Left lung (tissue), 14 donors: ENCODE results near the gene PNPLA4. TPM values are rescaled to one million over a fixed set of nuclear protein-coding genes. Genes with fewer than 3 reads are reported as not detected.
A peak's percentile ranks its signal among the peaks of the same experiment; 100 is the strongest.

Source experiments
- ATAC-seq: fragments of 200-7000 bp; cut with Tn5 transposase; one replicate; pipeline ENCODE4 v1.9.1; 2020; ENCODE audit warnings: moderate library complexity
- DNase-seq, 4 donors: peaks; one replicate each; pipeline ENCODE4 v3.0.0-alpha.2; 2013 to 2020
- H3K27ac ChIP-seq, 2 donors: fragments of 200-600 bp; sonication (generic) in 1 of 2; one replicate each; pipeline versions ENCODE4 v1.5.0 to v1.8.0; 2020 to 2021
- H3K27me3 ChIP-seq, 2 donors: fragments of 200-600 bp; sonication (generic) in 1 of 2; one replicate each; pipeline versions ENCODE4 v1.5.0 to v1.8.0; 2020 to 2021
- H3K36me3 ChIP-seq, 2 donors: fragments of 200-600 bp; sonication (generic) in 1 of 2; one replicate each; pipeline versions ENCODE4 v1.5.0 to v1.8.0; 2020 to 2021
- H3K4me1 ChIP-seq, 2 donors: fragments of 200-600 bp; one replicate each; pipeline ENCODE4 v1.8.0; 2021
- H3K4me3 ChIP-seq, 2 donors: fragments of 200-600 bp; sonication (generic) in 1 of 2; one replicate each; pipeline versions ENCODE4 v1.5.0 to v1.8.0; 2020 to 2021; ENCODE audit warnings: mild to moderate bottlenecking in 1 of 2
- H3K9me3 ChIP-seq, 2 donors: fragments of 200-600 bp; sonication (generic) in 1 of 2; one replicate each; pipeline versions ENCODE4 v1.5.0 to v1.8.0; 2020 to 2021
- CTCF ChIP-seq, 2 donors: fragments of 200-600 bp; sonication (generic) in 1 of 2; IDR thresholded peaks; one replicate each; pipeline versions ENCODE4 v1.5.0 to v1.8.0; 2021; ENCODE audit warnings: antibody characterized with exemption in 2 of 2
- intact Hi-C, 2 donors: fragments of 100-400 bp; cut with DNase I; formaldehyde crosslinking; loops; one replicate each; pipeline versions ENCODE4 v1.11.2 to v1.14.2; 2022
- long read RNA-seq, 12 donors: library from polyadenylated mRNA in 2 of 12; unstranded in 2 of 12; transcript quantifications; one replicate each; pipeline ENCODE4 v2.0.0 and lab custom pipeline, GENCODE V29; 2019 to 2026
- polyA plus RNA-seq, 6 donors: library from polyadenylated mRNA; unstranded; fragments of 120-200 nt; gene quantifications; one replicate each; pipeline ENCODE4 v1.2.1, GENCODE V29; 2013; ENCODE audit not compliant: insufficient read length in 6 of 6
- total RNA-seq, 2 donors: library from RNA; stranded (reverse); fragmentation: NEBNext Ultra II Directional; extraction: Animal tissue kit (Norgen Biotek cat#: 25700); gene quantifications; one replicate each; pipeline ENCODE4 v1.2.1, GENCODE V29; 2021
- donor health status: DM: no; HTN: yes; CAD: no.
- donor health status: DM: no; HTN: no; CAD: no.

The PNPLA4 gene
- total RNA-seq, result 10 to 100 TPM; 11.6 to 20.3 TPM
- polyA plus RNA-seq, result 10 to 100 TPM; 16.2 to 22.2 (median 19.3) TPM
- long read RNA-seq, donor 1, transcript PNPLA4-201 (7 exons, 3,372 nt), result major isoform, 6 of 8 reads
- long read RNA-seq, donor 1, partial matches to known transcripts, result 0 of 8 reads
- long read RNA-seq, donor 1, other reads (novel, unspliced or antisense), result 0 of 8 reads
- long read RNA-seq, donor 2, transcript PNPLA4-201 (7 exons, 3,372 nt), result major isoform, 5 of 5 reads
- long read RNA-seq, donor 2, partial matches to known transcripts, result 0 of 5 reads
- long read RNA-seq, donor 2, other reads (novel, unspliced or antisense), result 0 of 5 reads
- long read RNA-seq, donor 3, transcript PNPLA4-201 (7 exons, 3,372 nt), result major isoform, 5 of 10 reads
- long read RNA-seq, donor 3, partial matches to known transcripts, result 5 of 10 reads
- long read RNA-seq, donor 3, other reads (novel, unspliced or antisense), result 0 of 10 reads
- long read RNA-seq, donor 4, transcript PNPLA4-201 (7 exons, 3,372 nt), result major isoform, 22 of 25 reads
- long read RNA-seq, donor 4, partial matches to known transcripts, result 1 of 25 reads
- long read RNA-seq, donor 4, other reads (novel, unspliced or antisense), result 2 of 25 reads
- long read RNA-seq, donor 5, transcript PNPLA4-201 (7 exons, 3,372 nt), result major isoform, 8 of 9 reads
- long read RNA-seq, donor 5, partial matches to known transcripts, result 0 of 9 reads
- long read RNA-seq, donor 5, other reads (novel, unspliced or antisense), result 0 of 9 reads
- long read RNA-seq, donor 6, partial matches to known transcripts, result 7 of 12 reads
- long read RNA-seq, donor 6, other reads (novel, unspliced or antisense), result 0 of 12 reads
- long read RNA-seq, donor 7, transcript PNPLA4-201 (7 exons, 3,372 nt), result major isoform, 5 of 5 reads
- long read RNA-seq, donor 7, partial matches to known transcripts, result 0 of 5 reads
- long read RNA-seq, donor 7, other reads (novel, unspliced or antisense), result 0 of 5 reads
- long read RNA-seq, donor 8, transcript PNPLA4-201 (7 exons, 3,372 nt), result major isoform, 8 of 8 reads
- long read RNA-seq, donor 8, partial matches to known transcripts, result 0 of 8 reads
- long read RNA-seq, donor 8, other reads (novel, unspliced or antisense), result 0 of 8 reads
- long read RNA-seq, donor 9, result 0 reads
- long read RNA-seq, donor 10, transcript PNPLA4-201 (7 exons, 3,372 nt), result major isoform, 6 of 8 reads
- long read RNA-seq, donor 10, partial matches to known transcripts, result 0 of 8 reads
- long read RNA-seq, donor 10, other reads (novel, unspliced or antisense), result 1 of 8 reads
- long read RNA-seq, donor 11, partial matches to known transcripts, result 0 of 3 reads
- long read RNA-seq, donor 11, other reads (novel, unspliced or antisense), result 0 of 3 reads
- long read RNA-seq, donor 12, transcript PNPLA4-201 (7 exons, 3,372 nt), result major isoform, 9 of 10 reads
- long read RNA-seq, donor 12, partial matches to known transcripts, result 0 of 10 reads
- long read RNA-seq, donor 12, other reads (novel, unspliced or antisense), result 0 of 10 reads

- H3K27ac ChIP-seq, result peak within 1 kb of the TSS; percentile 63 to 81
- peak in 1 of 2 donors; percentile 17 for TF ChIP-seq CTCF (IDR thresholded peaks at IDR 0.05)
- H3K4me1 ChIP-seq, result no peaks in the 10 kb centered on the region
- no peaks in the 10 kb centered on the region for H3K27me3 ChIP-seq
- intact Hi-C loops, result no loop called here
- DNase-seq, result peak; percentile 78 to 93 (median 90)
- H3K4me3 ChIP-seq, result peak within 1 kb of the TSS; percentile 47 to 57
- ATAC-seq, result peak; percentile 98
- no peaks in the 10 kb centered on the region for H3K36me3 ChIP-seq
- no peaks in the 10 kb centered on the region for H3K9me3 ChIP-seq
Observed at GRCh38 chrX:7927259-7928167, at the start of gene PNPLA4. Gene PNPLA4 (minus strand): TSS chrX:7927413. CDS start chrX:7926119, 1,294 bp downstream.

- H3K27me3 ChIP-seq, result no peaks in the 10 kb centered on the region
- no peaks in the 10 kb centered on the region for H3K4me1 ChIP-seq
- intact Hi-C loops, result no loop called here
- no peak for ATAC-seq
- TF ChIP-seq CTCF (IDR thresholded peaks at IDR 0.05), result no peak
- H3K4me3 ChIP-seq, result no peak overlapping the region
- no peak overlapping the region for H3K27ac ChIP-seq
- no peaks in the 10 kb centered on the region for H3K9me3 ChIP-seq
- H3K36me3 ChIP-seq, result no peaks in the 10 kb centered on the region
- DNase-seq, result no peak
Observed at GRCh38 chrX:7972586-7972985, 45.4 kb upstream of the PNPLA4 start.

- H3K27ac ChIP-seq, result no peak overlapping the region
- H3K4me1 ChIP-seq, result no peaks in the 10 kb centered on the region
- H3K9me3 ChIP-seq, result no peaks in the 10 kb centered on the region
- H3K27me3 ChIP-seq, result no peaks in the 10 kb centered on the region
- DNase-seq, result no peak
- intact Hi-C loops, result no loop called here
- TF ChIP-seq CTCF (IDR thresholded peaks at IDR 0.05), result no peak
- no peaks in the 10 kb centered on the region for H3K36me3 ChIP-seq
- H3K4me3 ChIP-seq, result no peak overlapping the region
- ATAC-seq, result no peak
Observed at GRCh38 chrX:7970428-7970827, 43.2 kb upstream of the PNPLA4 start.

GRCh38 chrX:7965436-7965835, 38.2 kb upstream of the PNPLA4 start:
- intact Hi-C loops, result no loop called here
- Histone ChIP-seq H3K4me1 (no peaks in the 10 kb centered on the region), H3K4me3 (no peak overlapping the region), H3K36me3 (no peaks in the 10 kb centered on the region), H3K9me3 (no peaks in the 10 kb centered on the region), H3K27me3 (no peaks in the 10 kb centered on the region), H3K27ac (no peak overlapping the region)
- no peak for ATAC-seq
- no peak for DNase-seq
- no peak for TF ChIP-seq CTCF (IDR thresholded peaks at IDR 0.05)
